HG03135 (cell line): ENCODE results near the gene PPM1F.
"Not testable (repeated sequence)": the region's sequence is repeated elsewhere in the genome, so short reads cannot be mapped to it uniquely, and the experiment has no call there.

Experiments
- ATAC-seq: cut with Tn5 transposase; IDR thresholded peaks from one replicate; pipeline ENCODE4 v1.9.1; 2021; ENCODE audit warnings: mild to moderate bottlenecking, moderate library complexity; ENCODE audit not compliant: unreplicated experiment

Gene PPM1F

GRCh38 chr22:21943571-21944448, 8.8 kb downstream of the PPM1F start:
- no peak for ATAC-seq

GRCh38 chr22:21942407-21943343, 10.0 kb downstream of the PPM1F start:
- ATAC-seq: no peak

GRCh38 chr22:21941921-21942320, 10.7 kb downstream of the PPM1F start:
- no peak for ATAC-seq

- ATAC-seq: no peak
Observed at GRCh38 chr22:21940521-21940920, 12.1 kb downstream of the PPM1F start.

- ATAC-seq: not testable (repeated sequence)
Observed at GRCh38 chr22:21939935-21940334, 12.7 kb downstream of the PPM1F start.

- no peak for ATAC-seq
Observed at GRCh38 chr22:21939461-21939913, 13.2 kb downstream of the PPM1F start.

GRCh38 chr22:21938906-21939305, 13.7 kb downstream of the PPM1F start:
- no peak for ATAC-seq

- ATAC-seq: peak; percentile 87
Observed at GRCh38 chr22:21938071-21938822, 14.4 kb downstream of the PPM1F start.

- ATAC-seq: no peak
Observed at GRCh38 chr22:21937821-21938070, 14.9 kb downstream of the PPM1F start.

GRCh38 chr22:21937041-21937820, 15.4 kb downstream of the PPM1F start:
- no peak for ATAC-seq

- ATAC-seq: no peak
Observed at GRCh38 chr22:21936151-21936775, 16.4 kb downstream of the PPM1F start.

- ATAC-seq: no peak
Observed at GRCh38 chr22:21933910-21934309, 18.7 kb downstream of the PPM1F start.

GRCh38 chr22:21933413-21933812, 19.2 kb downstream of the PPM1F start:
- no peak for ATAC-seq

- ATAC-seq: no peak
Observed at GRCh38 chr22:21932347-21932746, 20.3 kb downstream of the PPM1F start.

GRCh38 chr22:21931056-21931455, 21.6 kb downstream of the PPM1F start:
- no peak for ATAC-seq

GRCh38 chr22:21929253-21929652, 23.4 kb downstream of the PPM1F start:
- no peak for ATAC-seq

GRCh38 chr22:21928048-21928447, 24.6 kb downstream of the PPM1F start:
- ATAC-seq: no peak

GRCh38 chr22:21927174-21927823, 25.3 kb downstream of the PPM1F start:
- no peak for ATAC-seq

GRCh38 chr22:21926728-21927127, 25.9 kb downstream of the PPM1F start:
- no peak for ATAC-seq
